Stimulated activated CD4-positive, alpha-beta T cell treated with anti-CD3 and anti-CD28 coated beads, TNF-alpha, amount 100 ng/mL, for 24 hours (primary cell): ENCODE results near the gene DGKG.

ENCODE experiments used
- DNase-seq, 3 experiments: peaks; one replicate each; pipeline ENCODE4 v3.0.0-alpha.2; 2020; ENCODE audit warnings: low read depth in 3 of 3

The DGKG gene

GRCh38 chr3:186273586-186273985 lies 88.4 kb downstream of the DGKG start:
- no peak for DNase-seq

DNA sequence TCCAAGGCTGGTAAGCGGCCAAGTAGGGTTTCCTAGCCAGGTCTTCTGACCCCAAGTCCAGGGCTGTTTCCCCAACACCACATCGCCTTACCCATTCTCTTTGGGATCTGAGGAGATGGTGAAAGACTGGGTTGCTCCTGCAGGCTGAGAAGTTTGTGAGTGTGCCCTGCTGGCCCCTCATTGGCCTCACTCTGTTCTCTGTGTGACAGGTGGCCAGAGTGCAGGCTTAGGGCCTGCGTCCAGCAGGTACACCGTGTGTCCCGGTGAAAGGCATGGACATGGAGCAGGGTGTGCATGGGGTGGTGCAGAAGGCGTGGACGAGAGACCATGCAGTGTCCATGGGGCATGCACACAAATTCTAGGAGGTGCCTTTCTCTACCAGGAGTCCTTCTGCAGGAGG lies 91.3 kb downstream of the DGKG start:
- DNase-seq: no peak

GRCh38 chr3:186268616-186269448 lies 93.2 kb downstream of the DGKG start:
- DNase-seq: no peak

DNA sequence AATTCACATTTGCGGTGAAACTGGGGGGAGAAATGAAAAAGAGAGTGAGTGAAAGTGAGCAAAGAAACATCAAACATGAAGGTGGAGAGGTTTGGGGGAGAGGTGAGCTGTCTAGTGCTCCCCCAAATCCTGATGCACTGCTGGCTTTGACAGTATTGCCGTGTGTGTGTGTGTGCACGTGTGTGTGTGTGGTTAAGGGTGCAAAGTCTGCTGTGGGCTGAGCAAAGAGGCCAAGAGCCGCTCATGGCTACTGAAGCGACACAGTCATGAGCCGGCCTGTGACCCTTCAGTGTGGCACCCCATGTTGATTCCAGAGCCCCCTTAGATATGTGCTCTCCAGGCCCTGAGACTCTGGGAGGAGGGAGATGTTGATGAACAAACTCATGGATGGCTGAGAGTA lies 94.3 kb downstream of the DGKG start:
- no peak for DNase-seq

DNA sequence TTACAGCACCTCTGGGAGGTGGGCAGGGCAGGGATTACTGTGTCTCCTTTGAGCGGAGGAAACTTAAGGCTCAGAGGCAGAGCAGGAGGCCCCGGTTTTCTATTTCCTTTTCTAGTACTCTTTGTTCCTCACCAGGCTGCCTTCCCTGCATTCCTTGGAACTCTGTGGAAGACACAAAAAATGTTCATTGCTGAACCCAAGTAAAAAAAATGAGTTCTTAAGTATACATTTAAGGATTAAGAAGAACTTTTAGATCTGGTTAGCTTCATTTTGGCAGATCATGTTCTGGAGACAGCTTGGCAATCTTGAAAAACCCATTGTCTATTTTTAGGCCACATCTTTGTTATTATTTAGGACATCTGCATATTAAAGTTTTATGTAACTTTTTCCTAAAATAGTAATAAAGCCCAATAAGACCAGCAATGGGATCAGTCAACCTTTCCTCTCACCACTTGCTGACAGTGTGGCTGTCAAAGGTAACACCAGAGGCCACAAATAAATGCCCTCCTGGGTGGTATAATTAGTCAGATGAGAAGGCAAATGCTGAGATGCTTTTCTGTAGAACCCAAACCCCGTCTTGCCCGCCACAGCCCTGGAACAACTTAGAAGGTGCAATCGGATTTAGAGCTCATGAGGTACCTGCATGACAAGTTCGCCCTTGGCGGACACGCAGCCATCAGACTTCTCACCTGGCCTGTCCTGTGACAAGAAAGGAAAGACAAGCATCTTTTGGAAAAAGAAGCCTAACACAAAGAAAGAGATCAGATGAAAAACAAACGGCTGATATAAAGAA lies 97.2 kb downstream of the DGKG start:
- no peak for DNase-seq

GRCh38 chr3:186261638-186262037 lies 100.4 kb downstream of the DGKG start:
- no peak for DNase-seq

- no peak for DNase-seq
Observed at GRCh38 chr3:186260726-186261125, 101.3 kb downstream of the DGKG start.

GRCh38 chr3:186259612-186260383 lies 102.2 kb downstream of the DGKG start:
- DNase-seq: peak; percentile 41 to 73 (median 47)

DNA sequence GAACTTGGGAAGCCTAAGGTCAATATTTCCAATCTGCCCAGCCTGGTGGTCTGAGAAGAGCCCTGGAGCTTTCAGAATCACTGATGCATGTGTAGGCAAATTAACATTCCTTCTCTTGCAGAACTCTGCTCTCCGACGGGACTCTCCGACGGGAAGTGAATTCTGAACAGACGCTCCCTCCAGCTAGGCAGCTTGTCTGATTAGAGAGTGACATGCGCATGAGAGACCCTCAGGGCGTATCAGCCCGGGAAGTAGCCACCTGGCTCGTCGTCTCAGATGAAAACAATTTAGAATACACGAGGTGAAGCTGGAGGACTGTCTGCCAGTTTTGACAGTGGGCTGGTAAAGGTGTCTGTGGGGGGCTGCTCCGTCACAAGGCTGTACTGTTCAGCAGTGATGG lies 103.1 kb downstream of the DGKG start:
- DNase-seq: no peak

- DNase-seq: no peak
Observed at GRCh38 chr3:186257866-186258265, 104.2 kb downstream of the DGKG start.

- DNase-seq: peak in 1 of 3 experiments; percentile 12
Observed at GRCh38 chr3:186255703-186256331, 106.2 kb downstream of the DGKG start.

GRCh38 chr3:186254676-186255650 lies 107.1 kb downstream of the DGKG start:
- DNase-seq: peak in 1 of 3 experiments; percentile 53

DNA sequence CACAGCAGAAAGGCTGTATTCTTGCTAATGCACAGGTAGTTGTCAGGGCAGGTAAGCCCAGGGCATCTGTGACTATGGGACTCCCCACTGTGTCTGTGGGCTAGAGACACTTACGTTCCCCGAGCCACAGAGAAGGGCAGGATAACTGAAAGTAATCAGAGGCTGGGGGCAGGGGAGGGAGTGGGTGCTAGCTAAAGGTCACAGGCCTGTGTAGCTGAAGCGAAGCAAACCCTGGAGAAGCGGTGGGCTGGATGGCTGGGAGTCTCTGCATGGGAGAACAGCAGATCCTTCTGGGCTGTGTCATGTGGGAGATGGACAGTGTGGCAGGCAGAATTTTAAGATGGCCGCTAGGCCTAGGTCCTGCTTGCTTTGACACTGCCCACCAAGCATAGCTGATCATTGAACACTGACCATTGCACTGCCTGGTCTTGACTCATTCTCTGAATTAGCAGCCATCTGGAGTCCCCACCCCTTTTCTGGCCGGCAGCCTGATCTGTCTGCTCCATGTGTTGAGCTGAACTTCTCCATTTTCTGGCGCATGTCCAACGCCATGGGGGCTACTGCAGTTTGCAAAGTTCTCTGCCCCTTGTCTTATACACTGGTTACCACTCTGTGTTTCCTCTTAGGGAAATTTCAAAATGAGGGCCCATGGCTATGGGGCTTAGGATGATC lies 110.0 kb downstream of the DGKG start:
- DNase-seq: no peak

DNA sequence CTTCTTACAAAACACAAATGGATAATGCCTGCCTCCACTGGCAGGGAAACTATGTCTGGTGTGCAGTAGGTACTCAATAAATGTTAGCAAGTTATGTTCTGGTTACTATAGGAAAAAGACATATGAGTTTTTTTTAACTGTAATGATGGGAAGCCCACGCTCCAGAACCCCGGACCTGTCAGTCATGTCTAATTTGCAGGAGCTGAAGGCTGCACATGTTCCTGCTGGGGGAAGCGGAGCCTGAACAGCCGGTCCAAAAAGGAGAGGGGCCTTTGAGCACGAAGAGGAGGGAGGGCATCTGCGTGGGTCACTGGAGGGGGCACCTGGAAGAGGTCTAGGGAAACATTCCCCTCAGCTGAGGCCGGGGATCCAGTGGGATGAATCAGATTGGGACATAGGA lies 113.2 kb downstream of the DGKG start:
- no peak for DNase-seq

- no peak for DNase-seq
Observed at GRCh38 chr3:186247821-186248814, 113.9 kb downstream of the DGKG start.

- no peak for DNase-seq
Observed at GRCh38 chr3:186246941-186247340, 115.1 kb downstream of the DGKG start.

- DNase-seq: no peak
Observed at GRCh38 chr3:186244016-186244415, 118.0 kb downstream of the DGKG start.

- DNase-seq: peak in 2 of 3 experiments; percentile 25 to 68
Observed at GRCh38 chr3:186241910-186242821, 119.9 kb downstream of the DGKG start.
